Effector memory CD8-positive, alpha-beta T cell (primary cell): ENCODE measurements around the gene USH2A.

ENCODE experiments used
- ATAC-seq: fragments of 150-1000 bp; cut with Tn5 transposase; replicated peaks from 2 replicates; pipeline ENCODE4 v1.10.0; 2021; ENCODE audit warnings: mild to moderate bottlenecking, moderate library complexity
- DNase-seq, 3 experiments: peaks; one replicate each; pipeline ENCODE4 v3.0.0; 2021
- H3K27ac Mint-ChIP-seq, 2 donors: one replicate each; pipeline ENCODE4 v1.8.0; 2022; ENCODE audit warnings: mild to moderate bottlenecking in 2 of 2, mixed read lengths in 2 of 2, moderate library complexity in 2 of 2
- H3K27me3 Mint-ChIP-seq, 2 donors: one replicate each; pipeline ENCODE4 v1.8.0; 2022; ENCODE audit warnings: mixed read lengths in 2 of 2
- H3K36me3 Mint-ChIP-seq: one replicate; pipeline ENCODE4 v1.8.0; 2022; ENCODE audit warnings: mild to moderate bottlenecking, moderate library complexity, mixed read lengths; ENCODE audit not compliant: insufficient read depth
- H3K4me1 Mint-ChIP-seq, 2 donors: one replicate each; pipeline ENCODE4 v1.8.0; 2022; ENCODE audit warnings: low read depth in 2 of 2, mixed read lengths in 2 of 2
- H3K4me3 Mint-ChIP-seq, 2 donors: one replicate each; pipeline ENCODE4 v1.8.0; 2022; ENCODE audit warnings: mild to moderate bottlenecking in 2 of 2, mixed read lengths in 2 of 2, moderate library complexity in 2 of 2
- H3K9me3 Mint-ChIP-seq, 2 donors: one replicate each; pipeline ENCODE4 v1.8.0; 2022; ENCODE audit warnings: mixed read lengths in 2 of 2

USH2A gene

GRCh38 chr1:215612391-215612790 lies 810.9 kb downstream of the USH2A start:
- DNase-seq (no peak), ATAC-seq (no peak)
- H3K4me1 Mint-ChIP-seq = no peaks in the 10 kb centered on the region
- no peak overlapping the region for H3K4me3 Mint-ChIP-seq
- no peaks in the 10 kb centered on the region for H3K27me3 Mint-ChIP-seq
- peaks cover 5 to 7% of the 10 kb centered on the region in 2 donors for H3K9me3 Mint-ChIP-seq
- no peak overlapping the region for H3K27ac Mint-ChIP-seq
- no peaks in the 10 kb centered on the region for H3K36me3 Mint-ChIP-seq

GRCh38 chr1:215608646-215609045 lies 814.6 kb downstream of the USH2A start:
- H3K36me3 Mint-ChIP-seq = no peaks in the 10 kb centered on the region

GRCh38 chr1:215607412-215607811 lies 815.8 kb downstream of the USH2A start:
- H3K36me3 Mint-ChIP-seq = no peaks in the 10 kb centered on the region
- H3K9me3 Mint-ChIP-seq = peaks cover 4 to 5% of the 10 kb centered on the region in 2 donors
- ATAC-seq (no peak), DNase-seq (no peak)
- H3K4me3 Mint-ChIP-seq = no peak overlapping the region
- no peak overlapping the region for H3K27ac Mint-ChIP-seq
- no peaks in the 10 kb centered on the region for H3K27me3 Mint-ChIP-seq
- H3K4me1 Mint-ChIP-seq = no peaks in the 10 kb centered on the region

More at GRCh38 chr1:215608646-215609045, 814.6 kb downstream of the USH2A start:
- Mint-ChIP-seq H3K27ac (no peak overlapping the region), H3K27me3 (no peaks in the 10 kb centered on the region), H3K4me3 (no peak overlapping the region), H3K9me3 (peaks cover 5 to 7% of the 10 kb centered on the region in 2 donors), H3K4me1 (no peaks in the 10 kb centered on the region)
- ATAC-seq (no peak), DNase-seq (no peak)

- peaks cover 4 to 5% of the 10 kb centered on the region in 2 donors for H3K9me3 Mint-ChIP-seq
- no peak overlapping the region for H3K4me3 Mint-ChIP-seq
- no peak for DNase-seq
- no peak overlapping the region for H3K27ac Mint-ChIP-seq
- H3K4me1 Mint-ChIP-seq = no peaks in the 10 kb centered on the region
- H3K27me3 Mint-ChIP-seq = no peaks in the 10 kb centered on the region
- H3K36me3 Mint-ChIP-seq = no peaks in the 10 kb centered on the region
- no peak for ATAC-seq
Observed at GRCh38 chr1:215606564-215607168, 816.6 kb downstream of the USH2A start.

GRCh38 chr1:215606036-215606435 lies 817.2 kb downstream of the USH2A start:
- Mint-ChIP-seq H3K9me3 (peaks cover 4 to 5% of the 10 kb centered on the region in 2 donors), H3K36me3 (no peaks in the 10 kb centered on the region), H3K4me3 (no peak overlapping the region), H3K27me3 (no peaks in the 10 kb centered on the region), H3K27ac (no peak overlapping the region), H3K4me1 (no peaks in the 10 kb centered on the region)
- ATAC-seq (no peak), DNase-seq (no peak)

- Mint-ChIP-seq H3K36me3 (no peaks in the 10 kb centered on the region), H3K27ac (no peak overlapping the region), H3K27me3 (no peaks in the 10 kb centered on the region), H3K4me3 (no peak overlapping the region), H3K4me1 (no peaks in the 10 kb centered on the region), H3K9me3 (peaks cover 2 to 4% of the 10 kb centered on the region in 2 donors)
- DNase-seq (no peak), ATAC-seq (no peak)
Observed at GRCh38 chr1:215605011-215605621, 818.1 kb downstream of the USH2A start.

GRCh38 chr1:215603319-215603718 lies 819.9 kb downstream of the USH2A start:
- Mint-ChIP-seq H3K27ac (no peak overlapping the region), H3K36me3 (no peaks in the 10 kb centered on the region), H3K9me3 (peaks cover 0 to 7% of the 10 kb centered on the region in 2 donors), H3K27me3 (no peaks in the 10 kb centered on the region), H3K4me1 (no peaks in the 10 kb centered on the region), H3K4me3 (no peak overlapping the region)
- DNase-seq = no peak
- no peak for ATAC-seq

GRCh38 chr1:215601276-215601675 lies 822.0 kb downstream of the USH2A start:
- ATAC-seq (no peak), DNase-seq (no peak)
- Mint-ChIP-seq H3K4me1 (no peaks in the 10 kb centered on the region), H3K36me3 (no peaks in the 10 kb centered on the region), H3K27ac (no peak overlapping the region), H3K9me3 (peaks cover 2 to 19% of the 10 kb centered on the region in 2 donors), H3K4me3 (no peak overlapping the region), H3K27me3 (no peaks in the 10 kb centered on the region)

- no peaks in the 10 kb centered on the region for H3K4me1 Mint-ChIP-seq
- H3K9me3 Mint-ChIP-seq = peaks cover 2 to 23% of the 10 kb centered on the region in 2 donors
- no peak overlapping the region for H3K27ac Mint-ChIP-seq
- H3K4me3 Mint-ChIP-seq = no peak overlapping the region
- H3K27me3 Mint-ChIP-seq = no peaks in the 10 kb centered on the region
- H3K36me3 Mint-ChIP-seq = no peaks in the 10 kb centered on the region
- ATAC-seq (no peak), DNase-seq (no peak)
Observed at GRCh38 chr1:215600867-215601266, 822.4 kb downstream of the USH2A start.

- no peak for DNase-seq
- no peak for ATAC-seq
- Mint-ChIP-seq H3K4me1 (no peaks in the 10 kb centered on the region), H3K9me3 (peaks cover 2 to 28% of the 10 kb centered on the region in 2 donors), H3K36me3 (no peaks in the 10 kb centered on the region), H3K4me3 (no peak overlapping the region), H3K27me3 (no peaks in the 10 kb centered on the region), H3K27ac (no peak overlapping the region)
Observed at GRCh38 chr1:215600258-215600792, 822.9 kb downstream of the USH2A start.

GRCh38 chr1:215599418-215600074 lies 823.7 kb downstream of the USH2A start:
- Mint-ChIP-seq H3K4me3 (no peak overlapping the region), H3K9me3 (peaks cover 2 to 28% of the 10 kb centered on the region in 2 donors), H3K27ac (no peak overlapping the region), H3K4me1 (no peaks in the 10 kb centered on the region), H3K36me3 (no peaks in the 10 kb centered on the region), H3K27me3 (no peaks in the 10 kb centered on the region)
- no peak for ATAC-seq
- no peak for DNase-seq

GRCh38 chr1:215597961-215598360 lies 825.3 kb downstream of the USH2A start:
- ATAC-seq (no peak), DNase-seq (no peak)
- H3K36me3 Mint-ChIP-seq = no peaks in the 10 kb centered on the region
- H3K4me1 Mint-ChIP-seq = no peaks in the 10 kb centered on the region
- peaks cover 2 to 28% of the 10 kb centered on the region in 2 donors for H3K9me3 Mint-ChIP-seq
- H3K4me3 Mint-ChIP-seq = no peak overlapping the region
- H3K27ac Mint-ChIP-seq = no peak overlapping the region
- H3K27me3 Mint-ChIP-seq = no peaks in the 10 kb centered on the region

- DNase-seq (no peak), ATAC-seq (no peak)
- Mint-ChIP-seq H3K27me3 (no peaks in the 10 kb centered on the region), H3K4me1 (no peaks in the 10 kb centered on the region), H3K4me3 (no peak overlapping the region), H3K27ac (no peak overlapping the region), H3K36me3 (no peaks in the 10 kb centered on the region), H3K9me3 (peaks cover 7 to 40% of the 10 kb centered on the region in 2 donors)
Observed at GRCh38 chr1:215595231-215595630, 828.0 kb downstream of the USH2A start.

GRCh38 chr1:215594640-215595039 lies 828.6 kb downstream of the USH2A start:
- Mint-ChIP-seq H3K36me3 (no peaks in the 10 kb centered on the region), H3K4me1 (no peaks in the 10 kb centered on the region), H3K27me3 (no peaks in the 10 kb centered on the region), H3K27ac (no peak overlapping the region), H3K9me3 (peaks cover 7 to 42% of the 10 kb centered on the region in 2 donors), H3K4me3 (no peak overlapping the region)
- DNase-seq (no peak), ATAC-seq (no peak)
